CD14-positive monocyte (primary cell): ENCODE data around the gene NDRG4. TPM values are rescaled to one million over a fixed set of nuclear protein-coding genes. Genes with fewer than 3 reads are reported as not detected.

Source experiments
- DNase-seq, 3 donors: peaks; one replicate each; pipeline ENCODE4 v3.0.0-alpha.2; 2011 to 2022
- H2AFZ ChIP-seq: 2 replicates; pipeline ENCODE4 v1.6.0; 2012; ENCODE audit warnings: mild to moderate bottlenecking, low read depth, low read length, inconsistent platforms; ENCODE audit not compliant: insufficient read depth, poor library complexity, severe bottlenecking
- H3K27ac ChIP-seq, 2 donors: 1 replicate in 1 of 2; 2 replicates in 1 of 2; pipeline ENCODE4 v1.5.1; 2012 to 2013; ENCODE audit warnings: low read length in 2 of 2, control low read depth in 1 of 2, inconsistent platforms in 1 of 2, low read depth in 1 of 2, mild to moderate bottlenecking in 1 of 2
- H3K27me3 ChIP-seq, 2 donors: one replicate each; pipeline versions ENCODE4 v1.6.0 to v1.6.1; 2011 to 2013; ENCODE audit warnings: low read length in 2 of 2; ENCODE audit not compliant: control insufficient read depth in 2 of 2, insufficient read depth in 2 of 2
- H3K36me3 ChIP-seq, 2 donors: replicated peaks in 1 of 2; 1 replicate in 1 of 2; 2 replicates in 1 of 2; pipeline versions ENCODE4 v1.5.1 to v1.6.1; 2012 to 2013; ENCODE audit warnings: low read length in 2 of 2, control low read depth in 1 of 2, inconsistent platforms in 1 of 2, mild to moderate bottlenecking in 1 of 2; ENCODE audit not compliant: insufficient read depth in 2 of 2, control insufficient read depth in 1 of 2
- H3K4me1 ChIP-seq, 2 donors: 1 replicate in 1 of 2; 2 replicates in 1 of 2; pipeline versions ENCODE4 v1.5.1 to v1.6.1; 2012 to 2013; ENCODE audit warnings: low read length in 2 of 2, control low read depth in 1 of 2, inconsistent platforms in 1 of 2, mild to moderate bottlenecking in 1 of 2, moderate library complexity in 1 of 2; ENCODE audit not compliant: insufficient read depth in 2 of 2, control insufficient read depth in 1 of 2
- H3K4me2 ChIP-seq: replicated peaks from 2 replicates; pipeline ENCODE3; 2012; ENCODE audit warnings: low read length, moderate library complexity, mild to moderate bottlenecking; ENCODE audit not compliant: poor library complexity, severe bottlenecking; ENCODE audit errors: extremely low read depth
- H3K4me3 ChIP-seq, 3 experiments: fragments of 200-600 bp in 1 of 3; sonication (generic) in 1 of 3; replicated peaks in 1 of 3; 1 replicate in 2 of 3; 2 replicates in 1 of 3; pipeline ENCODE4 v1.5.1; 2011 to 2013; ENCODE audit warnings: low read length in 3 of 3, mild to moderate bottlenecking in 3 of 3, control low read depth in 2 of 3, low read depth in 2 of 3, inconsistent platforms in 1 of 3, moderate library complexity in 1 of 3
- H3K79me2 ChIP-seq: 2 replicates; pipeline ENCODE4 v1.6.0; 2012; ENCODE audit warnings: mild to moderate bottlenecking, control low read depth, inconsistent platforms, low read length, moderate library complexity; ENCODE audit not compliant: insufficient read depth
- H3K9ac ChIP-seq: 2 replicates; pipeline ENCODE4 v1.6.0; 2017; ENCODE audit warnings: low read length, mild to moderate bottlenecking; ENCODE audit not compliant: insufficient read depth, poor library complexity, severe bottlenecking
- H3K9me3 ChIP-seq, 2 donors: replicated peaks in 1 of 2; 1 replicate in 1 of 2; 2 replicates in 1 of 2; pipeline versions ENCODE4 v1.5.1 to v1.6.1; 2012 to 2013; ENCODE audit warnings: low read length in 2 of 2, control low read depth in 1 of 2; ENCODE audit not compliant: control insufficient read depth in 1 of 2, insufficient read depth in 1 of 2
- H4K20me1 ChIP-seq: 2 replicates; pipeline ENCODE4 v1.6.0; 2012; ENCODE audit warnings: mild to moderate bottlenecking, low read length, control low read depth, moderate library complexity; ENCODE audit not compliant: insufficient read depth
- H3K27ac Mint-ChIP-seq, 7 donors: one replicate each; pipeline ENCODE4 v1.8.0; 2020; ENCODE audit warnings: mild to moderate bottlenecking in 7 of 7, mixed read lengths in 7 of 7, moderate library complexity in 6 of 7, inconsistent platforms in 2 of 7
- H3K27me3 Mint-ChIP-seq, 3 donors: one replicate each; pipeline ENCODE4 v1.8.0; 2021 to 2022; ENCODE audit warnings: low read depth in 3 of 3, mild to moderate bottlenecking in 3 of 3, mixed read lengths in 3 of 3, moderate library complexity in 3 of 3, inconsistent platforms in 1 of 3
- H3K36me3 Mint-ChIP-seq, 2 donors: one replicate each; pipeline ENCODE4 v1.8.0; 2020; ENCODE audit warnings: mixed read lengths in 2 of 2, inconsistent platforms in 1 of 2, mild to moderate bottlenecking in 1 of 2
- H3K4me1 Mint-ChIP-seq: one replicate; pipeline ENCODE4 v1.8.0; 2020; ENCODE audit warnings: mild to moderate bottlenecking, mixed read lengths
- H3K4me3 Mint-ChIP-seq, 2 donors: one replicate each; pipeline ENCODE4 v1.8.0; 2020; ENCODE audit warnings: mild to moderate bottlenecking in 2 of 2, mixed read lengths in 2 of 2, moderate library complexity in 1 of 2
- H3K9me3 Mint-ChIP-seq, 7 donors: one replicate each; pipeline ENCODE4 v1.8.0; 2020 to 2022; ENCODE audit warnings: mixed read lengths in 7 of 7, mild to moderate bottlenecking in 6 of 7, moderate library complexity in 6 of 7, inconsistent platforms in 2 of 7
- WGBS: methylation state at CpG from one replicate; pipeline ENCODE4 v1.1.5; 2013; ENCODE audit warnings: missing lambda C conversion rate; ENCODE audit not compliant: insufficient coverage; 5-methylcytosine and 5-hydroxymethylcytosine counted together
- intact Hi-C, 2 donors: fragments of 100-400 bp; cut with micrococcal nuclease; formaldehyde crosslinking; loops; one replicate each; pipeline versions ENCODE4 v1.15.0 to v1.15.1; 2023
- polyA plus RNA-seq, 3 donors: library from polyadenylated mRNA; depleted of rRNA in 1 of 3; unstranded in 2 of 3; stranded (reverse) in 1 of 3; fragments of 300-500 nt in 2 of 3; fragments of >200 nt in 1 of 3; fragmentation: Illumina TruSeq in 2 of 3; gene quantifications; 1 replicate in 2 of 3; 2 replicates in 1 of 3; pipeline ENCODE4 v1.2.3, GENCODE V29; 2012 to 2021
- TF ChIP-seq, protein P1 (sequence below): fragments of 200-600 bp; IDR thresholded peaks from one replicate; pipeline ENCODE4 v1.8.0; 2022; ENCODE audit warnings: antibody characterized with exemption, mild to moderate bottlenecking

The NDRG4 gene
- polyA plus RNA-seq, 3 donors = not detected

DNA sequence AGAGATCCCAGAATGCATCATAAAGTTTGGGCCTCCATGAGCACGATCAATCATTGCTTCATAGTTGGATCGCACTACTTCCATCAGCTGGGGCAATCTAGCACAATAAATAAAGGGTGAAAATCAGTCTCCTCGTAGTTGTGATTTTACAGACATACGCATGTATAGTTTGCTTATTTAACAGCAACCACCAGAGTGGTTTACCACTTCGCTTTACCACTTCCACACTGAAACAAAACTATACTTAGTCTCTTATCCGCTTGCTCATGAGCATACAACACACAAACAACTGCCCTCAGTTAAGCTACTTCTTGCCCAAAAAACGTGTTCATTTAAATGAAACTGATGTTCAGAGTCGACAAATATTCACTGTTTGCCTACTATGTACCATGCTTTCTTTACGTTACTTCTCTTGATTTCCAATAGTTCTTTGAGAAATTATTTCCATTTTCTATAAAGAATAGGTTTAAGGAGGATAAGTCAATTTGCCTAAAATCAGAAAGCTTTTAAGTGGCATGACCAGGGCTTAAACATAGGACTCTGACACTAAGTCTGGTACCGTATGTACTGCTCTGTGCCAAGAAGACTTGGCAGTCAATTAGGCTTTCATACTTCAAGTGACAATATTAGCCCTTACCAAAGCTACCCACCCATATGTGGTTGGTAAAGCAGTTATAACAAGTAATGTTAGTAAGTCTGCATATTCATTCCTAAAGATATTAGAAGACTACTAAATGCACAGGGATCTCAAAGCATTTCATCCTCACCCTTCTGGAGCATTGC, 37.4 kb downstream of the NDRG4 start:
- Histone ChIP-seq H3K27me3 (no peaks in the 10 kb centered on the region), H2AFZ (no peak overlapping the region), H3K4me2 (no peak overlapping the region), H3K9me3 (no peaks in the 10 kb centered on the region), H3K27ac (peak overlapping the region in 1 of 2 donors; percentile 6), H3K4me1 (no peaks in the 10 kb centered on the region), H4K20me1 (peaks cover 29% of the 10 kb centered on the region), H3K79me2 (no peaks in the 10 kb centered on the region), H3K36me3 (peaks cover 97 to 100% of the 10 kb centered on the region in 2 donors), H3K4me3 (no peak overlapping the region), H3K9ac (no peak overlapping the region)
- Mint-ChIP-seq H3K4me3 (no peak overlapping the region), H3K9me3 (no peaks in the 10 kb centered on the region), H3K27me3 (no peaks in the 10 kb centered on the region), H3K4me1 (no peaks in the 10 kb centered on the region), H3K27ac (no peak overlapping the region), H3K36me3 (peaks cover 88 to 98% of the 10 kb centered on the region in 2 donors)
- TF ChIP-seq, protein P1, sequence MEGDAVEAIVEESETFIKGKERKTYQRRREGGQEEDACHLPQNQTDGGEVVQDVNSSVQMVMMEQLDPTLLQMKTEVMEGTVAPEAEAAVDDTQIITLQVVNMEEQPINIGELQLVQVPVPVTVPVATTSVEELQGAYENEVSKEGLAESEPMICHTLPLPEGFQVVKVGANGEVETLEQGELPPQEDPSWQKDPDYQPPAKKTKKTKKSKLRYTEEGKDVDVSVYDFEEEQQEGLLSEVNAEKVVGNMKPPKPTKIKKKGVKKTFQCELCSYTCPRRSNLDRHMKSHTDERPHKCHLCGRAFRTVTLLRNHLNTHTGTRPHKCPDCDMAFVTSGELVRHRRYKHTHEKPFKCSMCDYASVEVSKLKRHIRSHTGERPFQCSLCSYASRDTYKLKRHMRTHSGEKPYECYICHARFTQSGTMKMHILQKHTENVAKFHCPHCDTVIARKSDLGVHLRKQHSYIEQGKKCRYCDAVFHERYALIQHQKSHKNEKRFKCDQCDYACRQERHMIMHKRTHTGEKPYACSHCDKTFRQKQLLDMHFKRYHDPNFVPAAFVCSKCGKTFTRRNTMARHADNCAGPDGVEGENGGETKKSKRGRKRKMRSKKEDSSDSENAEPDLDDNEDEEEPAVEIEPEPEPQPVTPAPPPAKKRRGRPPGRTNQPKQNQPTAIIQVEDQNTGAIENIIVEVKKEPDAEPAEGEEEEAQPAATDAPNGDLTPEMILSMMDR = no peak
- intact Hi-C loops = loop anchor here in 1 of 2 donors (5.0 kb wide), 1 partner anchor 40 kb away; no protein-coding TSS in a partner anchor
- WGBS = 82% methylated on average over 4 of the region's 10 CpGs
- DNase-seq = no peak

DNA sequence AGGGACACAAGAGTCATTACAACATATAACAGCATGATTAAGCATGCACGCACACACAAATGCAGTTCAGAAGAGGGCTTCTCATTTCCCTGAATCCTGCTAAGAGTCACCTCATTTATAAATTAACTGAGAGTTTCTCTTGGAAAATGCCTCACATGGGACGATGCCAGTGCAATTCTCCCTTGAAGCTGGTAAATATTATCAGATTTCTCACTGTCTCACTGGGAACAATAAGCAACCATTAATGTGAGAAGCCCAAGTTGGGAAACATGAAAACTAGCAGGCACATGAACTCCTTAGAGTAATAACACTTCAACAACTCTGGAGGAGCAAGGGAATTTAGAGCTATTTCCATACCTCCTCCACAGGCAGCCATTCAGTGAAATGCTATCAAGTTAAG, 41.8 kb downstream of the NDRG4 start:
- no peak overlapping the region for H2AFZ ChIP-seq
- H3K27ac ChIP-seq = peak overlapping the region in 1 of 2 donors; percentile 12
- no peak overlapping the region for H3K4me3 ChIP-seq
- H3K79me2 ChIP-seq = no peaks in the 10 kb centered on the region
- Mint-ChIP-seq H3K4me3 (no peak overlapping the region), H3K9me3 (no peaks in the 10 kb centered on the region), H3K27me3 (no peaks in the 10 kb centered on the region), H3K4me1 (no peaks in the 10 kb centered on the region), H3K27ac (no peak overlapping the region), H3K36me3 (peaks cover 92 to 98% of the 10 kb centered on the region in 2 donors)
- no peaks in the 10 kb centered on the region for H3K27me3 ChIP-seq
- H4K20me1 ChIP-seq = peaks cover 38% of the 10 kb centered on the region
- peaks cover 99 to 100% of the 10 kb centered on the region in 2 donors for H3K36me3 ChIP-seq
- H3K4me1 ChIP-seq = no peaks in the 10 kb centered on the region
- TF ChIP-seq, protein P1 = no peak
- H3K9me3 ChIP-seq = no peaks in the 10 kb centered on the region
- intact Hi-C loops = loop anchor here in 1 of 2 donors (5.0 kb wide), 1 partner anchor 41 kb away; no protein-coding TSS in a partner anchor
- no peak overlapping the region for H3K9ac ChIP-seq
- H3K4me2 ChIP-seq = no peak overlapping the region
- no CpG with 5 or more reads among the region's 2 CpGs for WGBS
- no peak for DNase-seq
